Thyroid gland (tissue), 4 donors: Measurements from ENCODE around the gene OXGR1.

ENCODE experiments used
- POLR2A ChIP-seq, 2 donors: fragments of 450-650 bp; IDR thresholded peaks; one replicate each; pipeline ENCODE4 v1.6.1; 2017; ENCODE audit warnings: antibody characterized with exemption in 2 of 2, mild to moderate bottlenecking in 2 of 2, moderate library complexity in 1 of 2
- TF ChIP-seq, protein P1 (sequence below), 6 experiments: fragments of 200-600 bp in 3 of 6; fragments of 450-650 bp in 3 of 6; sonication (generic) in 3 of 6; IDR thresholded peaks; one replicate each; pipeline ENCODE4 v1.5.1; 2016 to 2019; ENCODE audit warnings: antibody characterized with exemption in 6 of 6, mild to moderate bottlenecking in 2 of 6, inconsistent platforms in 1 of 6, moderate library complexity in 1 of 6

DNA sequence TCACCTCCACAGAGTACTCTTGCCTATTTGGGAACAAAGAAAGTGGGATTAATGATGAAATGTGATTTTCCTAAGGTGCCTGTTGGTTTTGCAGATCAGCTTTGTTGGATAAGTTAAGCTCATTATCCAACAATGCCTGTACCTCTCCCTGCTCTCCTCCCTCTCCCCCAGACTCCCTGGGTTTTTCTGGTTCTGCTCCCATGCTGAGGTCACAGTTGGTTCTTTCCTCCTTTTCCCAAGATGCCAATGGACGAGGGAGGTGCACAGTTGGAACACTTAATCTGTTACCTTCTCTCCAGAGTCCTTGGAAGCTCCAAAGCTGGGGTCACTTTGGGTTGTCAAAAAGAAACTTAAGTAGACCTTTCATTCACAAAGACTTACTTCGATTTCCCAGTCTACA, 1.6 kb downstream of the OXGR1 start:
- TF ChIP-seq POLR2A (IDR thresholded peaks at IDR 0.05): no peak
- TF ChIP-seq, protein P1, sequence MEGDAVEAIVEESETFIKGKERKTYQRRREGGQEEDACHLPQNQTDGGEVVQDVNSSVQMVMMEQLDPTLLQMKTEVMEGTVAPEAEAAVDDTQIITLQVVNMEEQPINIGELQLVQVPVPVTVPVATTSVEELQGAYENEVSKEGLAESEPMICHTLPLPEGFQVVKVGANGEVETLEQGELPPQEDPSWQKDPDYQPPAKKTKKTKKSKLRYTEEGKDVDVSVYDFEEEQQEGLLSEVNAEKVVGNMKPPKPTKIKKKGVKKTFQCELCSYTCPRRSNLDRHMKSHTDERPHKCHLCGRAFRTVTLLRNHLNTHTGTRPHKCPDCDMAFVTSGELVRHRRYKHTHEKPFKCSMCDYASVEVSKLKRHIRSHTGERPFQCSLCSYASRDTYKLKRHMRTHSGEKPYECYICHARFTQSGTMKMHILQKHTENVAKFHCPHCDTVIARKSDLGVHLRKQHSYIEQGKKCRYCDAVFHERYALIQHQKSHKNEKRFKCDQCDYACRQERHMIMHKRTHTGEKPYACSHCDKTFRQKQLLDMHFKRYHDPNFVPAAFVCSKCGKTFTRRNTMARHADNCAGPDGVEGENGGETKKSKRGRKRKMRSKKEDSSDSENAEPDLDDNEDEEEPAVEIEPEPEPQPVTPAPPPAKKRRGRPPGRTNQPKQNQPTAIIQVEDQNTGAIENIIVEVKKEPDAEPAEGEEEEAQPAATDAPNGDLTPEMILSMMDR (IDR thresholded peaks at IDR 0.05): no peak
